GM12801 (cell line): ENCODE results near the gene PLBD1.

ENCODE experiments used
- TF ChIP-seq, protein P1 (sequence below): IDR thresholded peaks from one replicate; pipeline ENCODE4 v1.5.1; 2011; ENCODE audit warnings: control low read depth; ENCODE audit not compliant: insufficient read length; ENCODE audit errors: extremely low read depth

PLBD1 gene

DNA sequence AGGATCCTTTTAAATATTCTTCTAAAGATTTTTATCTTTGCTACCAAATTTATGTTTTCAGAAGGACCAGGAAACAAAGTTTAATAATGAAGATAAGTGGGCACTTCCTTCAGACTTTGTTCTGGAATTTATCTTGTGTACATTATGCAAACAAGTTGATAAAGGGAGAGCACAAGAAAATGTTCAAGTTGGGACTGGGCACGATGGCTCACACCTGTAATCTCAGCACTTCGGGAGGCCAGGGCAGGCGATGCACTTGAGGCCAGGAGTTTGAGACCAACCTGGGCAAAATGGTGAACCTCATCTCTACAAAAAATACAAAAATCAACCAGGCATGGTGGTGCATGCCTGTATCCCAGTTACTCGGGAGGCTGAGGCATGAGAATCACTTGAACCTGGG lies 4.6 kb downstream of the PLBD1 start:
- TF ChIP-seq, protein P1, sequence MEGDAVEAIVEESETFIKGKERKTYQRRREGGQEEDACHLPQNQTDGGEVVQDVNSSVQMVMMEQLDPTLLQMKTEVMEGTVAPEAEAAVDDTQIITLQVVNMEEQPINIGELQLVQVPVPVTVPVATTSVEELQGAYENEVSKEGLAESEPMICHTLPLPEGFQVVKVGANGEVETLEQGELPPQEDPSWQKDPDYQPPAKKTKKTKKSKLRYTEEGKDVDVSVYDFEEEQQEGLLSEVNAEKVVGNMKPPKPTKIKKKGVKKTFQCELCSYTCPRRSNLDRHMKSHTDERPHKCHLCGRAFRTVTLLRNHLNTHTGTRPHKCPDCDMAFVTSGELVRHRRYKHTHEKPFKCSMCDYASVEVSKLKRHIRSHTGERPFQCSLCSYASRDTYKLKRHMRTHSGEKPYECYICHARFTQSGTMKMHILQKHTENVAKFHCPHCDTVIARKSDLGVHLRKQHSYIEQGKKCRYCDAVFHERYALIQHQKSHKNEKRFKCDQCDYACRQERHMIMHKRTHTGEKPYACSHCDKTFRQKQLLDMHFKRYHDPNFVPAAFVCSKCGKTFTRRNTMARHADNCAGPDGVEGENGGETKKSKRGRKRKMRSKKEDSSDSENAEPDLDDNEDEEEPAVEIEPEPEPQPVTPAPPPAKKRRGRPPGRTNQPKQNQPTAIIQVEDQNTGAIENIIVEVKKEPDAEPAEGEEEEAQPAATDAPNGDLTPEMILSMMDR, result no peak

DNA sequence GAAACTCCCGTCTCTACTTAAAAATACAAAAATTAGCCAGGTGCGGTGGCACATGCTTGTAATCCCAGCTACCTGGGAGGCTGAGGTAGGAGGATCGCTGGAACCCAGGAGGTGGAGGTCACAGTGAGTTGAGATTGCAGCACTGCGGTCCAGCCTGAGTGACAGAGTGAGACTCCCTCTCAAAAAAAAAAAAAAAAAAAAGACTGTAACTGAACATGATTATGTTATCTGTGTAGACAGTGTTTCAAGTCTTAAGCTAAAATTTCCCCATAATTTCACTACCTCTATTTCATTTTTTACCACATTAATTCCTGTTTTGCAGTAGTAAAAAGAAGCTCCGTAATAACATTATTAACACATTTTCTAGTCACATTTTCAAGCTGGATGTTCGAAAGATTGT lies 5.4 kb downstream of the PLBD1 start:
- TF ChIP-seq, protein P1, result no peak

DNA sequence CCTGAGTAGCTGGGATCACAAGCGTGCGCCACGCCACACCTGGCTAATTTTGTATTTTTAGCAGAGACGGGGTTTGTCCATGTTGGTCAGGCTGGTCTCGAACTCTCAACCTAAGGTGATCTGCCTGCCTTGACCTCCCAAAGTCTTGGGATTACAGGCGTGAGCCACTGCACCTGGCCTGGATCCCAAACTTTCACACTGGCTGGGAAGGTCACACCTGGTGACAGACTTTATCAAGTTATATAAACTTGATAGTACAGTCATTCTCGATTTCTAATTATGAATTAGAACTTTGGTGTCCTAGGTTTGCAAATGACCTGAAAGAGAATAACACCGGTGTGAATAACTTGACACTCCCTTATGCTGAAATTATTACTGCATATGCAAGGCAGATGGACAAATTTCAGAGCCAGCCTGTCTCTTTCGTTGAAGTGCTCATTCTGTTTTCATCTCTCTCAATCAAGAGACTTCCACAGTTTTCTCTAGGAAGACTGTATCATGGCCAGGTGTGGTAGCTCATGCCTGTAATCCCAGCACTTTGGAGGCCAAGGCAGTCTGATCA lies 5.9 kb downstream of the PLBD1 start:
- TF ChIP-seq, protein P1, result no peak

DNA sequence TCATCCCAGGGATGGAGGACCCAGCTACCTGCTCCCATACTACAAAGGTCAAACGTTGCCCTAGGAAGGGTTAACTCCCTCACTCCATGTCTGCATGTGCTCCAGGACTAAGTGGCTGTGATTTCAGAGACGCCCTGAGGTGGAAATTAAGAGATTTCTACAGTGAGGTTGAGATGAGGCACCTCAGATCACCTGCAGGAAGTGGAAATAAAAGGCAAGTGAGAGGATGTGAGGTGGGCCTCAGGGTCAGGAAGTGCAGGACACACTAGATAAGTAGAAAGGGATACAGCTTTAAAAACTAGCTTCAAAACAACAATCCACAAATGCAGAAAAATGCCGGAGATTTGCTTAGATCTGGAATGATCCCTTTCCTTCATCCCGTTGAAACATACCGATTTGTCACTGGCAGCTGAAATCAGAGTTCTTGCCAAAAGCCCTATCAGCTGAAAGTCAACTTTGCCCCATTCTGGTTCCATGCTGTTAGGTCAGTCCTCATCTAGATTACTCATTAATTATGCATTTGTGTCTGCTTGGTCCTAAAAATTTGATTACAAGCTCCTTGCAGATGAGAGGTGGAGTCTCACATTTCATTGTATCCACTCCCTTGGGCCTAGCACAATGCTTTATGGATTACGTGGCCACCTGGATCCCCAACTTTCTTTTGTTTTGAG lies 6.6 kb downstream of the PLBD1 start:
- TF ChIP-seq, protein P1, result no peak

DNA sequence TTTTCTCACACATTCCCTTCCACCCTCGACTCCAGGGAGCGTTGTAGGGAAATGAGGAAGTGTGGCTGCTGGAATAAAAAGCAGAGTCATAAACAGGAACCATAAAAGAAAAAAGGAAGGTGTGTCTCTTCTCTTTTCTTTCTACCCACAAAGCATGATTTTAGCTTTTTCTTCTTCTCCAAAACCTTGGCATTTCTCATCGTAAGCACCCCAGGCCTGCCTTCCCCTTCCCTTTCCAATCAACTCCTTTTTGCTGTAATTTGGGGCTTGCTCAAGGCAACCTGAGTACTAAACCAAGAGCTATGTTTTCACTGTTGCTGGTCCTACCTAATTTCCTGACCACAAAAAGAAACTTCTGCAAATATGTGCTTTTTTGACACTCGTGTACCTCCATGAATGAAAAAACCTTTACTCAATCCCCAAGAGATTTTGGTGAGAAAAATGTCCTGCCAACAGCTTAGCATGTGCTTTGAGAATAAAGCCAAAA lies 9.2 kb downstream of the PLBD1 start:
- TF ChIP-seq, protein P1, result no peak

DNA sequence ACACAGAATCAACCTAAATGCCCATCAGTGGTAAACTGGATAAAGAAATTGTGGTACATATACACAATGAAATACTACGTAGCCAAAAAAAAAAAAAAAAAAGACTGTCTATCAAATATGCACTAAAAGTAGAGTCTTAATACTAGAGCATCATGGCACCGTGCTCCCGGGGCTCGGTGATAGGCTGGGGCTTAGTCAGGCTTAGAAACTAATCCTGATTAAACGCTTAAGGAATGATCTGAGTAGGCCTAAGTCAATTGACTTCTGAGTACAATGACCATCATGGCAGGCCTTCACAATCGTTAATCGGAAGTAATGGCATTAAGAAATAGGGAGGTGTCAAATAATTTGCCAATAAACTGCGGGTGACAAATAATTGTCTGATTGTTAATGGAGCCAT lies 9.7 kb downstream of the PLBD1 start:
- TF ChIP-seq, protein P1, result no peak

DNA sequence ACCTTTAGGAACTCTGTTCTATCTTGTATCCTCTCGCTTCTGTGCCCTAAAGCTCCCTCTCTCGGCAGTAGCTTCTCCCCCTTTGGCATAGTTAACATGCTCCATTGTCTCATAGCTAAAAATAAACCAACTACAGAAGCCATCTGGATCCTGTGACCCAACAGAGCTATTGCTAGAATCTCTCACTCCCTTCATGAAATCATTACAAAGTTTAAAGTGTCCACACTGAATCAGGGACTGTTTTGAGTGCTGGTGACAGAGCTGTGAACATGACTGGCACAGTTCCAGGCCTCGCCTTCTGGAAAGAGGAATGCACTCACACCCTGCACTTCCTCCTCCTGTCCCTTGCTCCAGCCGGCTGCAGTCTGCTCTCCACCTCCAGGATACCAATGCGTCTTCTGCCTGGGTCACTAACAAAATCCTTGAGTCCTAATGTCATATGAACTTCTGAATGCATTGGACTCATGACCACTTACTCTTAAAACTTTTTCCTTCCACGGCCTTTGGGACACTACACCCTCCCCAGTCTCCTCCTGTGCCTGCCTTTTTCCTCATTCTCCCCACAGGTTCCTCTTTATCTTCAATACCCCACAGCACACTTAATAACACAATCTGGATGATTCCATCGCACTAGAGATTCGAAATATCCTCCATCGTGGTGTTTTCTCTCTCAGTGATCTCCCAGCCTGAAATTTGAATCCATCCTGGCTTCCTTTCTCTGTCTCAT lies 13.2 kb downstream of the PLBD1 start:
- TF ChIP-seq, protein P1, result no peak
